DMS79 (cell line): ENCODE results near the gene PRKCB.
"Not testable (repeated sequence)": the region's sequence is repeated elsewhere in the genome, so short reads cannot be mapped to it uniquely, and the experiment has no call there.

ENCODE experiments used
- DNase-seq: peaks from one replicate; lab custom pipeline; 2025; lab: John Stamatoyannopoulos, UW

Gene PRKCB

GRCh38 chr16:24130494-24131085 lies 294.8 kb downstream of the PRKCB start:
- no peak for DNase-seq

GRCh38 chr16:24131294-24131693 lies 295.5 kb downstream of the PRKCB start:
- no peak for DNase-seq

GRCh38 chr16:24132048-24132796 lies 296.4 kb downstream of the PRKCB start:
- no peak for DNase-seq

- no peak for DNase-seq
These were observed 297.0 kb downstream of the PRKCB start for GRCh38 chr16:24132797-24133155.

DNA sequence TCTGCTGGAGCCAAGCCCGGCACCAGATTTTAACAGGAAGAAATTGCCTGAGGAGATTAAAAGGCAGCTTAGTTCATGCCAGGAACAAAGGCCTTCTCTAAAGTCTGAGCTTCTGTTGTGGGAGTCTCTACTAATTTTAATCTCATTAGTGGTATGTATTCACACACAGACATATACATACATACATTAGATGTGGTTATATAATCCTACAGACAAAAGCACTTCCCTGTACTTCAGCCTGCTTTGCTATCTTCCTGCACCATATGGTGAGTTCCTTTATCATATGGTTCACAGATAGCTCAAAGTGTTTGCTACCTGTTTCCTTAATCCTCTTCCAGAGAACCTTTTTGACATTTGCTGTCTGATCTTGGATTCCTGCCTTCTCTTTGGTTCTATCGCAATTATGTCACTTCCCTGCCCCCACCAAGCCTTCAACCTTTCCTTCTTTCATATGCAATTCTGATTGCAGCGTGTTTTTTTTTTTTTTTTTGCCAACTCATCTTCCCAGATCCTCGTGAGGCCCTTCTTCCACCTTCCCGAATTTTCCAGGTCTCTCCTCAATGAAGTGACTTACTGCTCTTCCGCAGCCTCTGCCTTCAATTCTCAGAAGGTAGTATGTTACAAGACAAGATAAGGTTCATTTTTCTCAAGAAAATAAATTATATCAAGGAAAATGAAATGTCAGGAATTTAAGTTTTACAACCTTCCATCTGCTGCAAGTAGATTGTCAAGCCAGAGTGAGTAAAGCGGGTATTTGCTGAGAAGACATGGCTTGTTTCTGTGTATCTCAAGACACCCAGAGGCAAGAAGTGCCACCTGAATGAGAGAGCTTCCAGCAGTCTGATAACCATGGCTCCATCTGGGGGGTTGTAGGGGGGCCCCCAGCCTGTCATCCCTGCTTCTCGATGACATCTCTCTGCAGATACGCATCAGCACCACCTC lies 300.1 kb downstream of the PRKCB start:
- DNase-seq = no peak

DNA sequence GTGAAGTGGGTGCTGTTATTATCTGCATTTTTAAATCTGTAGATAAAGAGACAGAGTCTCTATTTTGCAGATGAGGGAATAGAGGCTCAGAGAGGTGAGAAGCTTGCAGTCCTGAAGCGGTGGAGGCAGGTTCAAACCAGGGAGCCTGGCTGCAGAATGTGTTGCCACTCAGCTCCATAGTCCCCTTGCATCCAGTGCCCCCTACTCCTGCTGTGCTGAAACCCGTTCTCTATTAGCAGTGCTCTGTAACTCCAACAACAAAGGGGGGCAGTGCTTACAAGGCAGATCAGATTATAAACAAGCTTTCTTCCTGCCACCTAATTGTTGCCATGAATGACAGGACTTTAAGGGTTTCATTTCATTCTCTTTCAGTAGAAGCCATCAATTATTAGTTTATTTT lies 302.2 kb downstream of the PRKCB start:
- DNase-seq = no peak

- DNase-seq = no peak
These were observed 302.8 kb downstream of the PRKCB start for GRCh38 chr16:24138575-24138974.

GRCh38 chr16:24139282-24139681 lies 303.5 kb downstream of the PRKCB start:
- DNase-seq = no peak

DNA sequence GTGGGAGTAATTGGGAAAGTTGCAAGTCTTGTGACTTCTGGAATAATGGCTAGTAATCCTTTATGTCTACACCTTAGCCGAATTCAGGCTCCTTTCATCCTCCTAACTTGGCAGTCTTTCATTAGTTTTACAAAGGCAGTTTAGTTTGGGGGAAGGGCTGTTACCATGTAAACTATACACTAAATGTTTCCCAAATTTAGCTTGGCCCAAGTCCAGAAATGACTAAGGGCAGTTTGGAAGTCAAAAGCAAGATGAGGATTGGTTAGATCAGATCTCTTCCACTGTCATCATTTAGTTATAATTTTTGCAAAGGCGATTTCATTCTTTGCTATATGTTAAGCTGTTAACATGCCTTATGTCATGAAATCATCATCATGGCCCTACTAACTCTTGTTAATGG lies 304.9 kb downstream of the PRKCB start:
- no peak for DNase-seq

- DNase-seq = no peak
These were observed 305.7 kb downstream of the PRKCB start for GRCh38 chr16:24141466-24141865.

DNA sequence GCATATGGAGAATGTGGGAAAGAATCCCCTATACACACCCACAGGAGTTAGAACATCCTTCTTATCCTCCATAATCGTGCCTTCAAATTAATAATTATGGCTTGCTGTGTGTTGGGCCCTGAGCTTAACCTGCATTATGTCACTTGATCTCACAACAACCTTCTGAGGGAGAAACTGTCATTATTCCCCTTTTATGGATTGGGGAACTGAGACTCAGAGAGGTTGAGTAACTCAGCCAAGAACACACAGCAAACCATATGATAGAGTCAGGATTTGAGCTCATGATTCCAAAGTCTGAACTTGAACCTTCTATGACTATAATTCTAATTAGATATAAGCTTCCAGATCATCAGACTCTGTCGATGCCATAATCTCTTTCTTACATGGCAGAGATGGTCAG lies 306.1 kb downstream of the PRKCB start:
- DNase-seq = no peak

GRCh38 chr16:24145927-24146326 lies 310.1 kb downstream of the PRKCB start:
- DNase-seq = no peak

DNA sequence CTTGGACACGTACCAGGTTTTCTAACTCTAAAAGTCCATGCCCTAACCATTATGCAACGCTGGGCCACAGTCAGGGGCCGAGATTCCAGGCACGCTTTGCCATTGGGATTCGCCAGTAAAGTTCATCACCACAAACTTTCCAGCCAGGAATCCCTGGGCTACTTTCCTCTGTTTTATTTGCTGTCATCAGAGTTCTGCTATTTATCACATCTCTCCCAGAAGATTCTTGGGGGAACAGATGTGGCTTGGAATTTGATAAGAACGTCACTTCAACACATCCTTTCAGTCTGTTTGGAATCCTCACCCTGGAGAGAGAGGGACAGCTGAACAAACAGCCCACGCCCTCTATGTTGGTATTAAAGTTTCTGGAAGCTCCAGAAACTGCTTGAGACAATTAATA lies 310.7 kb downstream of the PRKCB start:
- no peak for DNase-seq

DNA sequence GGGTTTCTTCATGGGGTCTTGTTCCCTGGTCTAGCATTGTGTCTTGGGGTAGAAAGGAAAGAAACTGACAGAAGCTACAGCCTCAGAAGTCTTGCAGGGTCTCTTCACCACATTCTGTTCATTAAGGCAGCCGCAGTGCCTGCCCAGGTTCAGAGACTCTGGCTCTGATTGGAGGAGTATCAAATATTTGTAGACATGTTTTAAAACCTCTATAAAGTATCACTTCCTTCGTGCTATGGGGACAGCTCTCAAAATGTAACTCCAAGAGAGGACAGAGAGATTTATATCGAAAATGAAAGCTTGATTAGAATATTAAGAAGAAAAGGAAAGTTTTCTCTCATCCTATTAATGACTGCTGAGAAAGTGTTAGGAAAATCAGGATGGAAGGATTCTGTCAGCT lies 313.3 kb downstream of the PRKCB start:
- DNase-seq = no peak

DNA sequence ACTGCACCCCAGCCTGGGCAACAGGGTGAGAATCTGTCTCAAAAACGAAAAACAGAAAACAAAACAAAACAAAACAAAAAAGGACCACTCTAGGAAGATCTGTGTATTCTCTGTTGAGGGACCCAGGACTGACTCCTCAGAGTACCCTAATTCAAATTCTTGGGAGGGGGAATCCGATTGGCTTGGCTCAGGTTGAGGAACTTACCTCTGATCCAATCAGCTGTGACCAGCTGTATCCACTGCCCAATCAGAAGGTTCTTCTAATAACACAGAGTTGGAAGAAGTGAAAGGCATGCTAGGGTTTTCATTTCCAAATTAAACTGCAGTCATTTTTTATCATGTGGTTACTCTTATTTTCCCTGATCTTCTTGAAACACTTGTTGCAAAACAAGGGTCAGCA lies 314.5 kb downstream of the PRKCB start:
- no peak for DNase-seq

- DNase-seq = no peak
These were observed 315.7 kb downstream of the PRKCB start for GRCh38 chr16:24151482-24151939.

DNA sequence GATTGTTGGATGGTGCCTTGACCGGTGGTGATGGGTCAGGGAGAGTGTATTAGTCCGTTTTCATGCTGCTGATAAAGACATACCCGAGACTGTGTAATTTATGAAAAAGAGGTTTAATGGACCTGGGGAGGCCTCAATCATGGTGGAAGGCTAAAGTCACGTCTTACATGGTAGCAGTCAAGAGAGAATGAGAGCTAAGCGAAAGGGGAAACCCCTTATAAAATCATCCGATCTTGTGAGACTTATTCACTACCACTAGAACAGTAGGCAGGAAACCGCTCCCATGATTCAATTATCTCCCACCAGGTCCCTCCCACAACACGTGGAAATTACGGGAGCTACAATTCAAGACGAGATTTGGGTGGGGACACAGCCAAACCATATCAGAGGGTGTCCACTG lies 316.3 kb downstream of the PRKCB start:
- not testable (repeated sequence) for DNase-seq

DNA sequence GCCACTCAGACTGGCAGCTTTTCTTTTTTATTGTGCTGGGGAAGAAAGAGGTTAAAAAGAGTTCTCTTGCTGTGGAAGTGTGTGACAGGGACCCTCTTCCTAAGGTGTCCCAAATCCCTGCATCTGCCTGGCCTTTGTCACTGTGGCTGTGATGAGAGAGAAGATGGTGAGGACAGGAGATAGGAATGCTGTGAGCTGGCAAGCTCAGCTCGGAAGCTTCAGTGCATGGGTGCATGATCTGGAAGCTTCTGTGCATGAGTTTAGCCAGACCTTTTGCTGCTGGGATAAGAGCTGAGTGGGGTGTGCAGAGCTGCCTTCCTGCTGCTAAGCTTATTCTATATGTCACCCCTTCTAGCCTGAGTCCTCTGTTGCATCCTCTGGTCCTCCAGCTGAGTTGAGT lies 317.0 kb downstream of the PRKCB start:
- no peak for DNase-seq

DNA sequence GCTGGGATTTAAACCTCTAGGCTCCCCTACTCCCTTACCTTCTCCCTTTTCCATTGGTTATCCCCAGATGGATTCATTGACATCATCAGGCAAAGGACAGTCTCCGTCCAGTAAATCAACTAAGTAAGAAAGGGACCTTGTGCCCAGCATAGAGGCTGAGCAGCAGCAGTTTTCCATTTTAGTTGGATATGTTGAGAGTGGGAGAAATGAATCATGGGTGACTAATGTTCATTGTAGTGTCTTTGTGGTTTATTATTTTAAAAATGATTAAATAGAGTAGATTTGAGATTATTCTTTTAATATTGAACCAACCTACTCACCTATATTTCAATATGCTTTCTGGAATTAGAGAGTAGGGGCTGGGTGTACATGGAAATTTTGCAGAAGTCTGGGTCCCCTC lies 321.0 kb downstream of the PRKCB start:
- no peak for DNase-seq

- DNase-seq = no peak
These were observed 328.2 kb downstream of the PRKCB start for GRCh38 chr16:24163935-24164334.

DNA sequence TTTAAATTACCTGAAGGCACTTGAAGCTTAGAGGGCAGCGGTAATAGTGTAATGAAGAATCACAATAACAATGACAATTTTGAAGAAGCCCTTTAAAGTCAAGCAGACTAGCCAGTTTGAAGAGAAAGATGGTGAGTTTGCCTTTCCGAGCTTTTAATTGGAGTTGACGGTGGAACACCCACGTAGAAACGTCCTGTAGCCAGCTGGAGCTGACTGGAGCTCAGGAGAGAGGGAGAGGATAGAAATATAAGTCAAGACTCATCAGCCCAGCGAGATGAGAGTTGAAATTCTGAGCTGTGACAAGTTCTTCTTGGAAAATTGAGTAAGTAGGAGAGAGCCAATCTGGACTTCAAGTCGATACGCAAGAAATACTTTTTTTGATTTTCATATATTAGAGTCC lies 328.6 kb downstream of the PRKCB start:
- no peak for DNase-seq

- no peak for DNase-seq
These were observed 329.5 kb downstream of the PRKCB start for GRCh38 chr16:24165273-24165672.
